ENCODE data around the gene SIAH1.

GRCh38 chr16:48365601-48366164, 19.5 kb downstream of the SIAH1 start:
- TF ChIP-seq, protein P1, sequence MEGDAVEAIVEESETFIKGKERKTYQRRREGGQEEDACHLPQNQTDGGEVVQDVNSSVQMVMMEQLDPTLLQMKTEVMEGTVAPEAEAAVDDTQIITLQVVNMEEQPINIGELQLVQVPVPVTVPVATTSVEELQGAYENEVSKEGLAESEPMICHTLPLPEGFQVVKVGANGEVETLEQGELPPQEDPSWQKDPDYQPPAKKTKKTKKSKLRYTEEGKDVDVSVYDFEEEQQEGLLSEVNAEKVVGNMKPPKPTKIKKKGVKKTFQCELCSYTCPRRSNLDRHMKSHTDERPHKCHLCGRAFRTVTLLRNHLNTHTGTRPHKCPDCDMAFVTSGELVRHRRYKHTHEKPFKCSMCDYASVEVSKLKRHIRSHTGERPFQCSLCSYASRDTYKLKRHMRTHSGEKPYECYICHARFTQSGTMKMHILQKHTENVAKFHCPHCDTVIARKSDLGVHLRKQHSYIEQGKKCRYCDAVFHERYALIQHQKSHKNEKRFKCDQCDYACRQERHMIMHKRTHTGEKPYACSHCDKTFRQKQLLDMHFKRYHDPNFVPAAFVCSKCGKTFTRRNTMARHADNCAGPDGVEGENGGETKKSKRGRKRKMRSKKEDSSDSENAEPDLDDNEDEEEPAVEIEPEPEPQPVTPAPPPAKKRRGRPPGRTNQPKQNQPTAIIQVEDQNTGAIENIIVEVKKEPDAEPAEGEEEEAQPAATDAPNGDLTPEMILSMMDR (IDR thresholded peaks at IDR 0.05), result no peak
- TF ChIP-seq EZH2 (IDR thresholded peaks at IDR 0.05; ENCODE audit: borderline replicate concordance, insufficient read depth, low read depth, low read length, poor library complexity, severe bottlenecking), result no peak

Data from B cell (primary cell).